Caco-2 (cell line): Measurements from ENCODE around the gene ALDH5A1. TPM values are rescaled to one million over a fixed set of nuclear protein-coding genes. Genes with fewer than 3 reads are reported as not detected.
A peak's percentile ranks its signal among the peaks of the same experiment; 100 is the strongest.
"Not testable (repeated sequence)": the region's sequence is repeated elsewhere in the genome, so short reads cannot be mapped to it uniquely, and the experiment has no call there.

Experiments used
- BruUV-seq: library from RNA; stranded (reverse); fragments of 400-500 nt; replicated peaks from 2 replicates; lab custom pipeline; 2021; lab: Mats Ljungman, UMichigan
- CTCF ChIA-PET: fragments of 300-600 bp; sonication (Branson Sonifier 250); formaldehyde crosslinking; loops from one replicate; lab custom pipeline; 2022; ENCODE audit warnings: antibody characterized with exemption; lab: Charles Lee
- POLR2A ChIA-PET: fragments of 300-600 bp; sonication (Branson Sonifier 250); formaldehyde crosslinking; loops from one replicate; lab custom pipeline; 2022; ENCODE audit warnings: antibody characterized with exemption; lab: Charles Lee
- DNase-seq, 2 experiments: peaks; one replicate each; pipeline versions ENCODE4 v3.0.0 to v3.0.0-alpha.2; 2020 to 2022
- H3K27me3 ChIP-seq: replicated peaks from 2 replicates; pipeline ENCODE4 v1.6.0; 2011; ENCODE audit warnings: low read length; ENCODE audit not compliant: control insufficient read depth, insufficient read depth
- H3K36me3 ChIP-seq: 2 replicates; pipeline ENCODE4 v1.5.1; 2011; ENCODE audit warnings: low read length; ENCODE audit not compliant: control insufficient read depth, insufficient read depth
- H3K4me1 ChIP-seq: fragments of 250-450 bp; sonication (Bioruptor Pico); 2 replicates; pipeline ENCODE4 v1.5.1; 2020; ENCODE audit warnings: mild to moderate bottlenecking
- H3K4me3 ChIP-seq: 2 replicates; pipeline ENCODE4 v1.5.1; 2011; ENCODE audit warnings: low read depth, mild to moderate bottlenecking, control low read depth, low read length
- H3K9me3 ChIP-seq: fragments of 250-450 bp; sonication (Bioruptor Pico); 2 replicates; pipeline ENCODE4 v1.5.1; 2020; ENCODE audit warnings: mild to moderate bottlenecking, moderate library complexity
- H3K27ac Mint-ChIP-seq: one replicate; pipeline ENCODE4 v1.8.0; 2022; ENCODE audit warnings: mixed read lengths; ENCODE audit not compliant: unreplicated experiment
- H3K27me3 Mint-ChIP-seq: one replicate; pipeline ENCODE4 v1.8.0; 2022; ENCODE audit warnings: mixed read lengths; ENCODE audit not compliant: insufficient read depth, unreplicated experiment
- H3K36me3 Mint-ChIP-seq: one replicate; pipeline ENCODE4 v1.8.0; 2022; ENCODE audit warnings: mild to moderate bottlenecking, mixed read lengths; ENCODE audit not compliant: insufficient read depth, unreplicated experiment
- H3K4me1 Mint-ChIP-seq: one replicate; pipeline ENCODE4 v1.8.0; 2022; ENCODE audit warnings: low read depth, mixed read lengths; ENCODE audit not compliant: unreplicated experiment
- H3K4me3 Mint-ChIP-seq: one replicate; pipeline ENCODE4 v1.8.0; 2022; ENCODE audit warnings: mild to moderate bottlenecking, moderate library complexity, mixed read lengths; ENCODE audit not compliant: unreplicated experiment
- H3K9me3 Mint-ChIP-seq: one replicate; pipeline ENCODE4 v1.8.0; 2022; ENCODE audit warnings: mixed read lengths; ENCODE audit not compliant: unreplicated experiment
- CTCF ChIP-seq, 2 experiments: fragments of 200-600 bp in 1 of 2; IDR thresholded peaks; 1 replicate in 1 of 2; 2 replicates in 1 of 2; pipeline versions ENCODE4 v1.5.1 to v1.8.0; 2011 to 2022; ENCODE audit warnings: antibody characterized with exemption in 1 of 2, control low read depth in 1 of 2, inconsistent platforms in 1 of 2, low read depth in 1 of 2, low read length in 1 of 2, mild to moderate bottlenecking in 1 of 2, moderate library complexity in 1 of 2; ENCODE audit not compliant: insufficient read depth in 1 of 2, severe bottlenecking in 1 of 2, unreplicated experiment in 1 of 2
- intact Hi-C: fragments of 100-400 bp; cut with micrococcal nuclease; formaldehyde crosslinking; loops from one replicate; pipeline ENCODE4 v1.10.0; 2022; ENCODE audit not compliant: unreplicated experiment
- total RNA-seq: library from RNA; stranded (reverse); gene quantifications from 2 replicates; pipeline ENCODE4 v1.2.3, GENCODE V29; 2022

ALDH5A1 gene
- total RNA-seq, 1 experiment from 2014 or later, result 45.3 TPM

GRCh38 chr6:24506814-24507520 lies 12.2 kb downstream of the ALDH5A1 start:
- CTCF ChIA-PET, result no interaction called here
- H3K4me3 Mint-ChIP-seq, result no peak overlapping the region
- H3K4me1 ChIP-seq, result peaks cover 27% of the 10 kb centered on the region
- H3K27me3 Mint-ChIP-seq, result no peaks in the 10 kb centered on the region
- peak overlapping the region; percentile 61 for H3K27ac Mint-ChIP-seq
- H3K36me3 ChIP-seq, result 0 out of 2 replicates have a peak, but pooled peaks cover 2% of the 10 kb centered on the region
- H3K9me3 Mint-ChIP-seq, result peaks cover 23% of the 10 kb centered on the region
- H3K4me3 ChIP-seq, result no peak overlapping the region
- peaks cover 57% of the 10 kb centered on the region for H3K4me1 Mint-ChIP-seq
- TSS peak; percentile 2 for BruUV-seq
- POLR2A ChIA-PET, result no interaction called here
- intact Hi-C loops, result loop anchor here (10.0 kb wide), 1 partner anchor 182 kb away; no protein-coding TSS in a partner anchor
- no peaks in the 10 kb centered on the region; the same call in 1 of the 2 replicates for H3K9me3 ChIP-seq
- TF ChIP-seq CTCF (IDR thresholded peaks at IDR 0.05; ENCODE audit: insufficient read depth in 1 of 2, low read depth in 1 of 2, low read length in 1 of 2, severe bottlenecking in 1 of 2, unreplicated experiment in 1 of 2), result no peak
- H3K27me3 ChIP-seq, result no peaks in the 10 kb centered on the region
- DNase-seq, result no peak
- peaks cover 45% of the 10 kb centered on the region for H3K36me3 Mint-ChIP-seq

- intact Hi-C loops, BruUV-seq, POLR2A ChIA-PET, H3K4me1 ChIP-seq, H3K4me3 Mint-ChIP-seq, H3K27me3 ChIP-seq, DNase-seq, H3K36me3 ChIP-seq, H3K27me3 Mint-ChIP-seq, H3K27ac Mint-ChIP-seq, H3K4me3 ChIP-seq, H3K9me3 ChIP-seq: not testable (repeated sequence)
- peaks cover 21% of the 10 kb centered on the region for H3K9me3 Mint-ChIP-seq
- H3K4me1 Mint-ChIP-seq, result peaks cover 31% of the 10 kb centered on the region
- peaks cover 43% of the 10 kb centered on the region for H3K36me3 Mint-ChIP-seq
- CTCF ChIA-PET, result interaction anchor here (2.4 kb wide), 1 partner anchor 9 kb away, joined by 10 read pairs; no protein-coding TSS in a partner anchor
Measured at GRCh38 chr6:24511976-24512375, 17.2 kb downstream of the ALDH5A1 start.

GRCh38 chr6:24513602-24514001 lies 18.8 kb downstream of the ALDH5A1 start:
- no TSS peak for BruUV-seq
- Histone ChIP-seq H3K4me1 (no peaks in the 10 kb centered on the region), H3K9me3 (no peaks in the 10 kb centered on the region), H3K36me3 (no peaks in the 10 kb centered on the region), H3K27me3 (no peaks in the 10 kb centered on the region), H3K4me3 (no peak overlapping the region)
- POLR2A ChIA-PET, result no interaction called here
- intact Hi-C loops, result no loop called here
- Mint-ChIP-seq H3K4me1 (peaks cover 28% of the 10 kb centered on the region), H3K4me3 (no peak overlapping the region), H3K36me3 (peaks cover 27% of the 10 kb centered on the region), H3K9me3 (peaks cover 11% of the 10 kb centered on the region), H3K27me3 (no peaks in the 10 kb centered on the region), H3K27ac (no peak overlapping the region)
- CTCF ChIA-PET, result no interaction called here
- peak in 1 of 2 experiments; percentile 8 for DNase-seq
- TF ChIP-seq CTCF (IDR thresholded peaks at IDR 0.05; ENCODE audit: insufficient read depth in 1 of 2, low read depth in 1 of 2, low read length in 1 of 2, severe bottlenecking in 1 of 2, unreplicated experiment in 1 of 2), result no peak
